T-cell (primary cell): ENCODE measurements around the gene PTPRJ. TPM values are rescaled to one million over a fixed set of nuclear protein-coding genes. Genes with fewer than 3 reads are reported as not detected.

Experiments used
- ATAC-seq, 4 experiments: fragments of 200-7000 bp in 3 of 4; fragments of 150-1000 bp in 1 of 4; cut with Tn5 transposase; replicated peaks in 1 of 4; 1 replicate in 3 of 4; 2 replicates in 1 of 4; pipeline ENCODE4 v1.10.0; 2021; ENCODE audit warnings: moderate library complexity in 3 of 4, mild to moderate bottlenecking in 2 of 4, moderate number of reproducible peaks in 1 of 4
- CTCF ChIA-PET, 2 donors: fragments of 300-600 bp; sonication (Branson Sonifier 250); formaldehyde crosslinking; loops; one replicate each; lab custom pipeline; 2022; ENCODE audit warnings: antibody characterized with exemption in 2 of 2; lab: Charles Lee
- POLR2A ChIA-PET, 2 donors: fragments of 300-600 bp; sonication (Branson Sonifier 250); formaldehyde crosslinking; loops; one replicate each; lab custom pipeline; 2022; ENCODE audit warnings: antibody characterized with exemption in 2 of 2; lab: Charles Lee
- DNase-seq, 35 experiments: peaks; one replicate each; pipeline versions ENCODE4 v3.0.0 to v3.0.0-alpha.2; 2013 to 2023
- H3K27ac ChIP-seq: one replicate; pipeline ENCODE4 v1.5.1; 2013; ENCODE audit warnings: low read length
- H3K27me3 ChIP-seq, 2 experiments: replicated peaks in 1 of 2; 1 replicate in 1 of 2; 2 replicates in 1 of 2; pipeline versions ENCODE4 v1.6.1 to v1.7.0; 2013; ENCODE audit warnings: low read length in 1 of 2, mixed read lengths in 1 of 2; ENCODE audit not compliant: control insufficient read depth in 2 of 2, insufficient read depth in 2 of 2; ENCODE audit errors: extremely low read depth in 1 of 2
- H3K36me3 ChIP-seq, 2 donors: 1 replicate in 1 of 2; 2 replicates in 1 of 2; pipeline versions ENCODE4 v1.6.1 to v1.7.0; 2013; ENCODE audit warnings: low read length in 1 of 2; ENCODE audit not compliant: control insufficient read depth in 2 of 2, insufficient read depth in 1 of 2; ENCODE audit errors: extremely low read depth in 1 of 2
- H3K4me1 ChIP-seq, 2 experiments: 1 replicate in 1 of 2; 2 replicates in 1 of 2; pipeline versions ENCODE4 v1.6.1 to v1.7.0; 2013; ENCODE audit warnings: low read length in 2 of 2, mixed read lengths in 1 of 2; ENCODE audit not compliant: insufficient read depth in 2 of 2, control insufficient read depth in 1 of 2; ENCODE audit errors: extremely low read depth in 1 of 2
- H3K4me3 ChIP-seq, 2 donors: 1 replicate in 1 of 2; 2 replicates in 1 of 2; pipeline versions ENCODE4 v1.5.1 to v1.7.0; 2013; ENCODE audit warnings: mild to moderate bottlenecking in 2 of 2, low read length in 1 of 2, moderate library complexity in 1 of 2; ENCODE audit not compliant: control insufficient read depth in 1 of 2; ENCODE audit errors: extremely low read depth in 1 of 2
- H3K9me3 ChIP-seq: 2 replicates; pipeline ENCODE4 v1.7.0; 2013
- H3K27ac Mint-ChIP-seq, 2 donors: one replicate each; pipeline ENCODE4 v1.8.0; 2020 to 2021; ENCODE audit warnings: mild to moderate bottlenecking in 2 of 2, mixed read lengths in 2 of 2
- H3K27me3 Mint-ChIP-seq, 2 donors: one replicate each; pipeline ENCODE4 v1.8.0; 2021 to 2022; ENCODE audit warnings: mixed read lengths in 2 of 2
- H3K36me3 Mint-ChIP-seq: one replicate; pipeline ENCODE4 v1.8.0; 2021; ENCODE audit warnings: mixed read lengths
- H3K4me1 Mint-ChIP-seq, 3 donors: one replicate each; pipeline ENCODE4 v1.8.0; 2020 to 2022; ENCODE audit warnings: mixed read lengths in 3 of 3, mild to moderate bottlenecking in 1 of 3
- H3K4me3 Mint-ChIP-seq, 3 donors: one replicate each; pipeline ENCODE4 v1.8.0; 2020 to 2022; ENCODE audit warnings: mild to moderate bottlenecking in 3 of 3, mixed read lengths in 3 of 3, moderate library complexity in 3 of 3
- H3K9me3 Mint-ChIP-seq, 3 donors: one replicate each; pipeline ENCODE4 v1.8.0; 2020 to 2022; ENCODE audit warnings: mixed read lengths in 3 of 3
- WGBS: methylation state at CpG from one replicate; pipeline ENCODE4 v1.1.5; 2013; ENCODE audit warnings: missing lambda C conversion rate; ENCODE audit not compliant: insufficient coverage; 5-methylcytosine and 5-hydroxymethylcytosine counted together
- total RNA-seq, 35 experiments: library from RNA in 6 of 35; stranded (reverse) in 6 of 35; fragments of 120-200 nt in 1 of 35; gene quantifications; one replicate each; pipeline versions ENCODE4 v1.2.1 to v1.2.4 and lab custom pipeline; 2013 to 2026

The PTPRJ gene
- total RNA-seq, 5 donors from 2014 or later (not counting 1 experiment from before 2014, with no cell fraction given) = 44.8 to 71.0 (median 57.9) TPM

DNA sequence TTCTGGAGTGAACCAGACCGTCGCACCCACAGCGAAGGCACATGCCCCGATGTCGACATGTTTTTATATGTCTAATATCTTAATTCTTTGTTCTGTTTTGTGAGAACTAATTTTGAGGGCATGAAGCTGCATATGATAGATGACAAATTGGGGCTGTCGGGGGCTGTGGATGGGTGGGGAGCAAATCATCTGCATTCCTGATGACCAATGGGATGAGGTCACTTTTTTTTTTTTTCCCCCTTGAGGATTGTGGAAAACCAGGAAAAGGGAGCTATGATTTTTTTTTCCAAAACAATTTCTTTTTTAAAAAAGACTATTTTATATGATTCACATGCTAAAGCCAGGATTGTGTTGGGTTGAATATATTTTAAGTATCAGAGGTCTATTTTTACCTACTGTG, 187.0 kb downstream of the PTPRJ start:
- CTCF ChIA-PET = interaction anchor here in 1 of 2 donors (0.6 kb wide), 1 partner anchor 73 kb away, joined by 4 read pairs; no protein-coding TSS in a partner anchor
- no peaks in the 10 kb centered on the region for H3K27me3 Mint-ChIP-seq
- no peak overlapping the region for H3K4me3 Mint-ChIP-seq
- H3K9me3 Mint-ChIP-seq = no peaks in the 10 kb centered on the region
- Histone ChIP-seq H3K27ac (no peak overlapping the region), H3K36me3 (peaks cover 4 to 49% of the 10 kb centered on the region in 2 donors), H3K4me3 (no peak overlapping the region), H3K4me1 (peaks cover 0 to 6% of the 10 kb centered on the region in 2 experiments), H3K9me3 (no peaks in the 10 kb centered on the region), H3K27me3 (no peaks in the 10 kb centered on the region)
- H3K27ac Mint-ChIP-seq = no peak overlapping the region
- peaks cover 16 to 30% (median 26%) of the 10 kb centered on the region in 3 donors for H3K4me1 Mint-ChIP-seq
- 100% methylated on average over 1 of the region's 6 CpGs for WGBS
- peaks cover 54% of the 10 kb centered on the region for H3K36me3 Mint-ChIP-seq
- no peak for ATAC-seq
- no peak for DNase-seq
- POLR2A ChIA-PET = no interaction called here

DNA sequence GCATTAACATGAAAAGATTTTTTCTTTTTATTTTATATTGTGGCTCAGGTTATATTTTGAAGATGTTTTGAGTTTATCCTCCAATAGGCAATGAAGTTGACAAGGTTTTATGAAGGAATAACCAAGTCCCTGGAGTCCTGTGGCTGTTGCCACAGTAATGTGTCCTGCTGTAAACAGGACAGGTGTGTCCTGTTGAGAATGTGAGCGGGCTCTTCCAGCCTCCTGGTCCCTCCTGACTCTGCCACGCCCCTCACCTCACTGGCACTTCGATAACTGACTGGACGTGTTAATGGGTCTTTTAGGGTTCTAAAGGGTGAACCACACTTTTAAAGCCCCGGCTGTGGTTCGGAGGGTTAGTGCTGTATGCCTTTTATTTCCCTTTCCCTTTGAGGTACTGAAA, 188.5 kb downstream of the PTPRJ start:
- ChIA-PET POLR2A (no interaction called here), CTCF (no interaction called here)
- no peaks in the 10 kb centered on the region for H3K9me3 ChIP-seq
- 100% methylated on average over 5 of the region's 6 CpGs for WGBS
- Mint-ChIP-seq H3K9me3 (no peaks in the 10 kb centered on the region), H3K27me3 (no peaks in the 10 kb centered on the region), H3K27ac (peak overlapping the region in 1 of 2 donors; percentile 41), H3K4me3 (no peak overlapping the region), H3K4me1 (peaks cover 22 to 42% (median 26%) of the 10 kb centered on the region in 3 donors), H3K36me3 (peaks cover 41% of the 10 kb centered on the region)
- no peak overlapping the region for H3K27ac ChIP-seq
- ATAC-seq (no peak), DNase-seq (no peak)
- H3K36me3 ChIP-seq = peaks cover 4 to 35% of the 10 kb centered on the region in 2 donors
- no peak overlapping the region for H3K4me3 ChIP-seq
- no peaks in the 10 kb centered on the region for H3K27me3 ChIP-seq
- H3K4me1 ChIP-seq = peaks cover 0 to 14% of the 10 kb centered on the region in 2 experiments

DNA sequence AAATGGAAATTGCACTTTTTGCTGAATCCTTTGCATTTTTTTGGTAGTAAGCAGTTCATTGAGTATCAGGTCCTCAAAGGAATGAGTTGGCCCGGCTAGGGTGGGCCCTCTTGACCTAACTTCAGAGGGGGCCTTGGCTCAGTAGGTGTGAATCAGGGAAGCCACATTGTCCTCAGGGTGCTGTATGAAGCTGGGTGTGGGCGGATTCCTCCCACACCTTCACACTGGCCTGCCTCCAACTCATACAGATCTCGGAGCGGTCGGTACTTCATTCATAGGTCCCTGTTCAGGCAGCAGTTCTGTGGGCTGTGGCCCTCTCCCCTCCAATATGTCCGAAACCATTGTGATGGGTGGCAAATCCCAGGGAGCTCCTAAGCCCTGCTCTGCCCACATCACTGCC, 188.9 kb downstream of the PTPRJ start:
- ChIA-PET POLR2A (interaction anchor here in 1 of 2 donors (0.5 kb wide), 1 partner anchor 448 kb away, joined by 4 read pairs; no protein-coding TSS in a partner anchor), CTCF (no interaction called here)
- no peaks in the 10 kb centered on the region for H3K27me3 Mint-ChIP-seq
- no peaks in the 10 kb centered on the region for H3K27me3 ChIP-seq
- H3K36me3 ChIP-seq = peaks cover 0 to 31% of the 10 kb centered on the region in 2 donors
- peak overlapping the region in 1 of 2 donors; percentile 41 for H3K27ac Mint-ChIP-seq
- H3K4me3 ChIP-seq = no peak overlapping the region
- WGBS = no CpG with 5 or more reads among the region's 6 CpGs
- H3K9me3 Mint-ChIP-seq = no peaks in the 10 kb centered on the region
- peaks cover 22 to 42% (median 26%) of the 10 kb centered on the region in 3 donors for H3K4me1 Mint-ChIP-seq
- peaks cover 0 to 14% of the 10 kb centered on the region in 2 experiments for H3K4me1 ChIP-seq
- no peaks in the 10 kb centered on the region for H3K9me3 ChIP-seq
- no peak overlapping the region for H3K4me3 Mint-ChIP-seq
- DNase-seq = no peak
- H3K27ac ChIP-seq = no peak overlapping the region
- no peak for ATAC-seq
- peaks cover 37% of the 10 kb centered on the region for H3K36me3 Mint-ChIP-seq

DNA sequence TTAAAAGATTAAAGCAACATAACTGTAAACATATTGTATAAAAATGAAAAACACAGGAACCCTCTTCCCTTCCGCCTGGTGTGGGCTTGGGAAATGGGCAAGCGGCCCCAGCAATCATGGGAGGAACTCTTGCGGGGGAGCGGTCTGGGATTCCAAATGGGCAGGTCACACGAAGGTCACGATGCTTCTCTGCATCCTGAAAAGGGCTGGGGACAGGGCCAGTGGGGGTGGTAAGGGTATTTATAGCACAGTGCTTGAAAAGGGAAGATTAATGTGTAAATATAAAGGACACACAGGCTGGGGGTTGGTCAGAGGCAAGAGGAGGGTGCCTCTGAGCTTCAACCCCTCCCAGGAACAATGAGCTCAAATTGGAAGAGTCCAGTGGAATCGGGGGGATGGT, 189.4 kb downstream of the PTPRJ start:
- Histone ChIP-seq H3K36me3 (peaks cover 0 to 28% of the 10 kb centered on the region in 2 donors), H3K4me3 (no peak overlapping the region), H3K27me3 (no peaks in the 10 kb centered on the region), H3K9me3 (no peaks in the 10 kb centered on the region), H3K4me1 (peaks cover 0 to 14% of the 10 kb centered on the region in 2 experiments), H3K27ac (no peak overlapping the region)
- H3K36me3 Mint-ChIP-seq = peaks cover 34% of the 10 kb centered on the region
- CTCF ChIA-PET = interaction anchor here in 1 of 2 donors (0.7 kb wide), 1 partner anchor 1185 kb away, joined by 4 read pairs; no protein-coding TSS in a partner anchor
- H3K27me3 Mint-ChIP-seq = no peaks in the 10 kb centered on the region
- H3K4me1 Mint-ChIP-seq = peaks cover 22 to 42% (median 26%) of the 10 kb centered on the region in 3 donors
- DNase-seq (no peak), ATAC-seq (no peak)
- no peak overlapping the region for H3K4me3 Mint-ChIP-seq
- 94% methylated on average over 5 of the region's 7 CpGs for WGBS
- H3K27ac Mint-ChIP-seq = peak overlapping the region in 1 of 2 donors; percentile 63
- POLR2A ChIA-PET = interaction anchor here in 1 of 2 donors (0.5 kb wide), 1 partner anchor 449 kb away, joined by 4 read pairs; no protein-coding TSS in a partner anchor
- H3K9me3 Mint-ChIP-seq = no peaks in the 10 kb centered on the region

DNA sequence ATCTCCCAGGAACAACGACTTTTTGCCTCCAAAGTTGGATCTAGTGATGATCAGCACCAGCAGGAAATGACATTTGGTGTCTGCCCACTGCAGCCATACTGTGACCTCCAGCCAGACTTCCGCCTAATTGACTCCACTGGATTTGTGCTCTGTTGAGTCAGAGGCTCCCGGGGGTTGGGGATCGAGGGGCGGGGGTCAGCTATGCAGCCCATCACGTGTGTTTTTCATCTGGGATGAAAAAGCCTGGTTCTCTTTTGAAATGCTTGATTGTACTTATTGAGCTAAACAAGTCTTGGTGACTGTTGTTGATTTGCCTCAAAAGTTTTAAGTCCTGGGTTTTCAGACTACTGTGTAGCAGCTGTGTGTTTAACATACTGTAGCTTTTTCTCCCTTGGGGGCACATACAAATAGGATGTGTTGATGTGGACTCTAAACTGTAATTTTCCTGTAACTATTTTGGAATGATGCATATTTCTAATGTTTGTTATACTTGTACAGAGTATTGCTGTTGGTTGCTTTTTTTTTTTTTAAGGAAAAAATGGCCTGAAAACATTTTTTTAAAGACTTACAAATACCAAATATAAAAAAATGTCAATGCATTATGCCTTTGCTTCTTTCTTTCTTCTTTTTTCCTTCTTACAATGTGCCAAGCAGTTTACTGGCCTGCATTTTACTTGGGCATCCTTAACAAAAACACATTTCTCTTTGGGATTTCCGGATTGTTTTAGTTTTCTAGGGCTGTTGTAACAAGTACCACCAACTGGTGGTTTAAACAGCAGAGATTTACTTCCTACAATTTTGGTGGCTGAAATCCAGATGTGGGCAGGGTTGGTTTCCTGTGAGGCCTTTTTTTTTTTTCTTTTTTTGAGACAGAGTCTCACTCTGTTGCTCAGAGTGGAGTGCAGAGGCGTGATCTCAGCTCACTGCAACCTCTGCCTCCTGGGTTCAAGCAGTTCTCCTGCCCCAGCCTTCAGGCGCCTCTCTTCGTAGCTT, 190.2 kb downstream of the PTPRJ start:
- H3K27ac Mint-ChIP-seq = peak overlapping the region; percentile 62 to 83
- POLR2A ChIA-PET = no interaction called here
- 75% methylated on average over 7 of the region's 10 CpGs for WGBS

More for the DNA sequence above, 190.2 kb downstream of the PTPRJ start:
- Histone ChIP-seq H3K27me3 (no peaks in the 10 kb centered on the region), H3K4me1 (peaks cover 0 to 16% of the 10 kb centered on the region in 2 experiments), H3K36me3 (peaks cover 0 to 21% of the 10 kb centered on the region in 2 donors), H3K9me3 (no peaks in the 10 kb centered on the region), H3K4me3 (no peak overlapping the region), H3K27ac (no peak overlapping the region)
- Mint-ChIP-seq H3K9me3 (no peaks in the 10 kb centered on the region), H3K36me3 (peaks cover 26% of the 10 kb centered on the region), H3K4me3 (no peak overlapping the region), H3K4me1 (peaks cover 26 to 45% (median 28%) of the 10 kb centered on the region in 3 donors), H3K27me3 (no peaks in the 10 kb centered on the region)
- DNase-seq (peak in 1 of 35 experiments; percentile 7), ATAC-seq (peak in 2 of 4 experiments; percentile 22 to 50)
- CTCF ChIA-PET = interaction anchor here (0.5 to 0.7 kb wide), 2 partner anchors 206 to 1184 kb away, joined by 4 read pairs; no protein-coding TSS in a partner anchor
